Measurements from ENCODE around the gene TMEM184A. TPM values are rescaled to one million over a fixed set of nuclear protein-coding genes. Genes with fewer than 3 reads are reported as not detected.

The TMEM184A gene
- total RNA-seq, 1 donor from 2014 or later, result 5.0 TPM

- H3K4me3 Mint-ChIP-seq, result peak overlapping the region; percentile 80
- peak overlapping the region; percentile 95 for H3K27ac Mint-ChIP-seq
- peaks cover 3% of the 10 kb centered on the region for H3K27me3 Mint-ChIP-seq (ENCODE audit: low read depth)
- peaks cover 44% of the 10 kb centered on the region for H3K4me1 Mint-ChIP-seq
- DNase-seq (ENCODE audit: low spot score in 2 of 2, unreplicated experiment in 2 of 2), result no peak
- no peak for TF ChIP-seq CTCF (IDR thresholded peaks at IDR 0.05; ENCODE audit: unreplicated experiment)
- no peaks in the 10 kb centered on the region for H3K36me3 Mint-ChIP-seq
- H3K9me3 Mint-ChIP-seq, result no peaks in the 10 kb centered on the region
Measured at GRCh38 chr7:1531979-1532455, 24.0 kb downstream of the TMEM184A start.

- peak overlapping the region; percentile 80 for H3K4me3 Mint-ChIP-seq
- H3K9me3 Mint-ChIP-seq, result no peaks in the 10 kb centered on the region
- TF ChIP-seq CTCF (IDR thresholded peaks at IDR 0.05; ENCODE audit: unreplicated experiment), result no peak
- peaks cover 43% of the 10 kb centered on the region for H3K4me1 Mint-ChIP-seq
- no peaks in the 10 kb centered on the region for H3K36me3 Mint-ChIP-seq
- H3K27ac Mint-ChIP-seq, result peak overlapping the region; percentile 95
- no peak for DNase-seq (ENCODE audit: low spot score in 2 of 2, unreplicated experiment in 2 of 2)
- peaks cover 7% of the 10 kb centered on the region for H3K27me3 Mint-ChIP-seq (ENCODE audit: low read depth)
Measured at GRCh38 chr7:1531263-1531978, 24.6 kb downstream of the TMEM184A start.

GRCh38 chr7:1530946-1531262 lies 25.1 kb downstream of the TMEM184A start:
- no peak for TF ChIP-seq CTCF (IDR thresholded peaks at IDR 0.05; ENCODE audit: unreplicated experiment)
- no peak for DNase-seq (ENCODE audit: low spot score in 2 of 2, unreplicated experiment in 2 of 2)
- peaks cover 7% of the 10 kb centered on the region for H3K27me3 Mint-ChIP-seq (ENCODE audit: low read depth)
- H3K4me1 Mint-ChIP-seq, result peaks cover 39% of the 10 kb centered on the region
- no peak overlapping the region for H3K27ac Mint-ChIP-seq
- no peaks in the 10 kb centered on the region for H3K9me3 Mint-ChIP-seq
- no peaks in the 10 kb centered on the region for H3K36me3 Mint-ChIP-seq
- H3K4me3 Mint-ChIP-seq, result no peak overlapping the region

- H3K27me3 Mint-ChIP-seq (ENCODE audit: low read depth), result peaks cover 7% of the 10 kb centered on the region
- peaks cover 33% of the 10 kb centered on the region for H3K4me1 Mint-ChIP-seq
- no peaks in the 10 kb centered on the region for H3K9me3 Mint-ChIP-seq
- no peaks in the 10 kb centered on the region for H3K36me3 Mint-ChIP-seq
- no peak for DNase-seq (ENCODE audit: low spot score in 2 of 2, unreplicated experiment in 2 of 2)
- H3K4me3 Mint-ChIP-seq, result peak overlapping the region; percentile 64
- H3K27ac Mint-ChIP-seq, result no peak overlapping the region
- TF ChIP-seq CTCF (IDR thresholded peaks at IDR 0.05; ENCODE audit: unreplicated experiment), result no peak
Measured at GRCh38 chr7:1529383-1530116, 26.5 kb downstream of the TMEM184A start.

GRCh38 chr7:1526271-1526754 lies 29.7 kb downstream of the TMEM184A start:
- Mint-ChIP-seq H3K4me3 (no peak overlapping the region), H3K4me1 (peaks cover 5% of the 10 kb centered on the region), H3K9me3 (no peaks in the 10 kb centered on the region), H3K36me3 (no peaks in the 10 kb centered on the region), H3K27me3 (ENCODE audit: low read depth) (peaks cover 8% of the 10 kb centered on the region), H3K27ac (no peak overlapping the region)
- no peak for DNase-seq (ENCODE audit: low spot score in 2 of 2, unreplicated experiment in 2 of 2)
- TF ChIP-seq CTCF (IDR thresholded peaks at IDR 0.05; ENCODE audit: unreplicated experiment), result no peak
